ENCODE results near the gene PCBP3.

- TF ChIP-seq CTCF (IDR thresholded peaks at IDR 0.05; ENCODE audit: insufficient read depth, low read length) (no peak), POLR2AphosphoS5 (IDR thresholded peaks at IDR 0.05; ENCODE audit: low read depth) (no peak), GABPA (IDR thresholded peaks at IDR 0.05; ENCODE audit: low read depth) (no peak)
Observed at GRCh38 chr21:45886610-45887026, 243.1 kb downstream of the PCBP3 start.
